Endothelial cell (in vitro differentiated cells): Measurements from ENCODE around the gene DAAM1. TPM values are rescaled to one million over a fixed set of nuclear protein-coding genes. Genes with fewer than 3 reads are reported as not detected.
A peak's percentile ranks its signal among the peaks of the same experiment; 100 is the strongest.

ENCODE experiments used
- DNase-seq: peaks from one replicate; pipeline ENCODE4 v3.0.0; 2021; ENCODE audit warnings: low spot score
- H3K27ac Mint-ChIP-seq: one replicate; pipeline ENCODE4 v1.8.0; 2021; ENCODE audit warnings: mixed read lengths, inconsistent platforms; ENCODE audit not compliant: unreplicated experiment
- H3K27me3 Mint-ChIP-seq: one replicate; pipeline ENCODE4 v1.8.0; 2021; ENCODE audit warnings: mild to moderate bottlenecking, moderate library complexity, mixed read lengths, inconsistent platforms; ENCODE audit not compliant: unreplicated experiment
- H3K36me3 Mint-ChIP-seq: one replicate; pipeline ENCODE4 v1.8.0; 2021; ENCODE audit warnings: mild to moderate bottlenecking, low read depth, mixed read lengths, inconsistent platforms; ENCODE audit not compliant: unreplicated experiment
- H3K4me1 Mint-ChIP-seq: one replicate; pipeline ENCODE4 v1.8.0; 2021; ENCODE audit warnings: mild to moderate bottlenecking, mixed read lengths, inconsistent platforms; ENCODE audit not compliant: unreplicated experiment
- H3K4me3 Mint-ChIP-seq: one replicate; pipeline ENCODE4 v1.8.0; 2021; ENCODE audit warnings: mild to moderate bottlenecking, mixed read lengths, inconsistent platforms; ENCODE audit not compliant: unreplicated experiment
- H3K9me3 Mint-ChIP-seq: one replicate; pipeline ENCODE4 v1.8.0; 2021; ENCODE audit warnings: mixed read lengths, inconsistent platforms; ENCODE audit not compliant: unreplicated experiment
- CTCF ChIP-seq: fragments of 200-600 bp; sonication (generic); IDR thresholded peaks from one replicate; pipeline ENCODE4 v1.5.0; 2021; ENCODE audit warnings: antibody characterized with exemption; ENCODE audit not compliant: unreplicated experiment
- total RNA-seq: library from RNA; stranded (reverse); fragmentation: NEBNext Ultra II Directional; extraction: Animal tissue kit (Norgen Biotek cat#: 25700); gene quantifications from one replicate; pipeline ENCODE4 v1.2.1, GENCODE V29; 2021; ENCODE audit not compliant: unreplicated experiment

DAAM1 gene
- total RNA-seq, 1 donor from 2014 or later: 103 TPM

DNA sequence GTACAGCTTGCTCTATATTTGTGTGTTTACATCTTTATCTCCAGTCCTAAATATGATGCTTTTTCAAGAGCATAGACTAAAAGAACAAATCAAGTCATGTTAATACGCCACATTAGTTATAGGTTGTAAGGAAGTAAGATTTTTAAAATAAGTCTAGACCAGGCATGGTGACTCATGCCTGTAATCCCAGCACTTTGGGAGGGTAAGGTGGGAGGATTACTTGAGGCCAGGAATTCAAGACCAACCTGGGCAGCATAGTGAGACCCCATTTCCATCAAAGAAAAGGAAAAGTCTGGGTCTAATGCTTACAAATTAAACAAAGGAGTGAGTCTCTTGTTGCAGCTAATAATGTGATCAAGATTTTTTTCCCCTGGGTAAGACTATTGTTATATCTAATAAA, 157.9 kb downstream of the DAAM1 start:
- Mint-ChIP-seq H3K4me1 (peaks cover 17% of the 10 kb centered on the region), H3K9me3 (no peaks in the 10 kb centered on the region), H3K27me3 (peaks cover 2% of the 10 kb centered on the region), H3K27ac (no peak overlapping the region), H3K4me3 (no peak overlapping the region), H3K36me3 (peaks cover 21% of the 10 kb centered on the region)
- no peak for DNase-seq
- TF ChIP-seq CTCF: no peak

DNA sequence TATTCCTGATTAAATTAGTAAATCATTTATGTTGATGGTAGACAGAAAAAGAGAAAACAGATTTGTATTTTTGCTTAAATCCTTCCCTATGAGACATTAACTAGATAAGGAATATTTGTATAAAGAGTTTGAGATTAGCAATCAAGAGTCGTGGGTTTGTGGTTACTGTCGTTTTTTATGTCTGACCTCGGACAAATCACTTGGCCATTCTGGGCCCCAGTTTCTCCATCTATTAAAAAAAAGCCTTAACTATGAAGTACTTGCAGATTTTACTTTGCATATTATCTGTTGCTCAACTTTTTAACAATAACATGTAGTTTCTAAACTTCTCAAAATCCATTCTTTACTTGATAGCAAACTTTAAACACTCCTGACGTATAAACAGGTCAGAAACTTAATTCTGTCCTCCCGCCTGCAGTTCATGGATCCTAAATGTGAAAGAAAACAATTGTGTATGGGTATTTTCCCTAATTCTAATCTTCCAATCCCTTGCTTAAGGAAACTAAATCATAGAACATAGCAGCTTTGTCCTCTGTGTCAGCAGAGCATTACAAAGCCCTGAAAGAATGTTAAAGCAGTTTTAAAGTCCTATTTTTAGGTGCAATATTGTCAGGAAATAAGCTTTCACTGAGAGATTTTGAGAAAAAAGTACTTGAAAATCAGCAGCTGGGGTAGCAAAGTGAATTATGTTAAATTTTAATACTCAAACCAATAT, 158.5 kb downstream of the DAAM1 start:
- H3K4me3 Mint-ChIP-seq: no peak overlapping the region
- no peak for DNase-seq

DNA sequence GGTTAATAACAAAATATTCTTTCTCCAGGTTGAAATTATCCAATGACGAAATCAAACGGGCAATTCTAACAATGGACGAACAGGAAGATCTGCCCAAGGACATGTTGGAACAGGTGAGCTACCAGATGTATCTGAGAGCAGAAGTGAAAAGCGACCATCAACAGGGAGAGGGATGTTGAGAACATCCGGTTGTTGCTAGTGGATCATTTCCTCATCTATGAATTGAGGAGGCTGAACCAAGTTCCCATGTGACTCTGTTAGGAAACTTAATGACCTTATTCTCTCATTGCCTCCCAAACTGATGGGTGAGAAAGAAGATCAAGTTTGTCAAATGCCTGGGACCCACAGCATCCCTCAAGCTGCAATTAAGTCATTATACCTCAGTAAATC, 159.0 kb downstream of the DAAM1 start:
- H3K36me3 Mint-ChIP-seq: peaks cover 23% of the 10 kb centered on the region
- no peak for DNase-seq
- peak overlapping the region; percentile 84 for H3K27ac Mint-ChIP-seq
- peaks cover 17% of the 10 kb centered on the region for H3K4me1 Mint-ChIP-seq
- TF ChIP-seq CTCF: no peak
- peaks cover 2% of the 10 kb centered on the region for H3K27me3 Mint-ChIP-seq
- H3K4me3 Mint-ChIP-seq: no peak overlapping the region
- H3K9me3 Mint-ChIP-seq: no peaks in the 10 kb centered on the region

More for the DNA sequence above, 158.5 kb downstream of the DAAM1 start:
- no peak for TF ChIP-seq CTCF
- Mint-ChIP-seq H3K9me3 (no peaks in the 10 kb centered on the region), H3K36me3 (peaks cover 21% of the 10 kb centered on the region), H3K4me1 (peaks cover 17% of the 10 kb centered on the region), H3K27ac (peak overlapping the region; percentile 84), H3K27me3 (peaks cover 2% of the 10 kb centered on the region)

- TF ChIP-seq CTCF: no peak
- Mint-ChIP-seq H3K27ac (no peak overlapping the region), H3K36me3 (peaks cover 22% of the 10 kb centered on the region)
Observed at GRCh38 chr14:59347915-59348314, 159.4 kb downstream of the DAAM1 start.

GRCh38 chr14:59349258-59349701, 160.8 kb downstream of the DAAM1 start:
- Mint-ChIP-seq H3K9me3 (no peaks in the 10 kb centered on the region), H3K36me3 (peaks cover 25% of the 10 kb centered on the region), H3K4me1 (peaks cover 14% of the 10 kb centered on the region), H3K4me3 (no peak overlapping the region), H3K27me3 (peaks cover 3% of the 10 kb centered on the region), H3K27ac (no peak overlapping the region)
- no peak for TF ChIP-seq CTCF
- no peak for DNase-seq

More at GRCh38 chr14:59347915-59348314, 159.4 kb downstream of the DAAM1 start:
- Mint-ChIP-seq H3K9me3 (no peaks in the 10 kb centered on the region), H3K4me3 (no peak overlapping the region), H3K4me1 (peaks cover 17% of the 10 kb centered on the region), H3K27me3 (peaks cover 2% of the 10 kb centered on the region)
- no peak for DNase-seq
